ENCODE measurements around the gene IL16. TPM values are rescaled to one million over a fixed set of nuclear protein-coding genes. Genes with fewer than 3 reads are reported as not detected.
A peak's percentile ranks its signal among the peaks of the same experiment; 100 is the strongest.

Gene IL16
- total RNA-seq, 1 experiment from 2014 or later = 1.8 TPM

DNA sequence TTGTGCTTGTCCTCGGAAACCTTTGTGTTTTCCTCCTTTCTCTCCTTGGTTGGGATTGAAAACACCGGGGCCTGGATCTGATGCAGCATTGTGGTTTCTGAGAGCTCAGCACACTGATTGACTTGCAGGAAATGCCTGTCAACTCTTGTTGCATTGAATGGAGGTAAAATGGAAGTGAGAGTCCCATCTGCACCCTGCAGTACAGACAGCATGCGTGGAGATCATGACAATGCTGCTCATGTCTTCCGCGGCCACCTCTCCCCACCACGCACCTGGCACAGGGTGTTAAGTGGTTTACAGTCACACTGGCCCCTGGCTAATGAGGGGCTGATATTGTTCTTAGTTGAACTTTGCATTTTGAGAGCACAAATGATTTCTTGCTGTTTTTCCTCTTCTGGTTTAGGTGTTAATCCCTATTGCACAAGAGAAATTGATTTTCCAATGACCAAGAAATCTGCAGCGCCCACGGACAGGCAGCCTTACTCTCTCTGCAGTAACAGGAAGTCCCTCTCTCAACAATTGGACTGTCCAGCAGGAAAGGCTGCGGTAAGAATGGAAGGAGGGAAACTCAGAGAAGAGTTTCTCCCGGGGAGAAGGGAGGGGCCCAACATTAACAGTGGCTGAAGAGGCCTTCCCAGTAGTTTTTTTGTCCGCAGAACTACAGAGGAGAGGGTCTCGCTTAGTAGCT, 68.7 kb downstream of the IL16 start:
- Histone ChIP-seq H3K4me3 (ENCODE audit: low read depth, low read length, poor library complexity, severe bottlenecking) (no peak overlapping the region), H3K27ac (ENCODE audit: low read depth, low read length, poor library complexity, severe bottlenecking) (no peak overlapping the region), H3K4me1 (ENCODE audit: insufficient read depth, low read length, poor library complexity, severe bottlenecking) (no peaks in the 10 kb centered on the region), H3K9me3 (ENCODE audit: low read depth, low read length, poor library complexity, severe bottlenecking) (no peaks in the 10 kb centered on the region), H3K36me3 (ENCODE audit: insufficient read depth, low read length, poor library complexity, severe bottlenecking) (no peaks in the 10 kb centered on the region), H3K27me3 (replicated peaks; ENCODE audit: insufficient read depth, low read depth, low read length, poor library complexity) (peaks cover 3% of the 10 kb centered on the region)
- intact Hi-C loops (cut with micrococcal nuclease; ENCODE audit: unreplicated experiment) = loop anchor here (5.0 kb wide), 2 partner anchors 273 to 808 kb away; no protein-coding TSS in a partner anchor
- BruUV-seq (replicated peaks) = no TSS peak
- TF ChIP-seq EZH2 (IDR thresholded peaks at IDR 0.05; ENCODE audit: borderline replicate concordance, low read depth, low read length, poor library complexity, severe bottlenecking) (no peak), CTCF (conservative IDR thresholded peaks at IDR 0.05; ENCODE audit: low read depth, low read length) (no peak)
- DNase-seq (ENCODE audit: low spot score) = no peak
- POLR2A ChIA-PET (ENCODE audit: low non-redundant PET) = interaction anchor here (0.5 kb wide), 1 partner anchor 148 kb away, joined by 5 read pairs; no protein-coding TSS in a partner anchor
- CTCF ChIA-PET = interaction anchor here (0.5 to 3.9 kb wide), 19 partner anchors 9 to 809 kb away, joined by 3 to 75 read pairs (median 5); partner anchors contain the start of gene STARD5

- H3K36me3 ChIP-seq (ENCODE audit: insufficient read depth, low read length, poor library complexity, severe bottlenecking) = no peaks in the 10 kb centered on the region
- ChIA-PET CTCF (interaction anchor here (0.5 to 3.9 kb wide), 28 partner anchors 9 to 810 kb away, joined by 3 to 75 read pairs (median 4); partner anchors contain the start of gene STARD5), POLR2A (ENCODE audit: low non-redundant PET) (interaction anchor here (0.5 kb wide), 1 partner anchor 149 kb away, joined by 5 read pairs; no protein-coding TSS in a partner anchor)
- BruUV-seq (replicated peaks) = no TSS peak
- H3K9me3 ChIP-seq (ENCODE audit: low read depth, low read length, poor library complexity, severe bottlenecking) = no peaks in the 10 kb centered on the region
- no peaks in the 10 kb centered on the region for H3K4me1 ChIP-seq (ENCODE audit: insufficient read depth, low read length, poor library complexity, severe bottlenecking)
- TF ChIP-seq CTCF (conservative IDR thresholded peaks at IDR 0.05; ENCODE audit: low read depth, low read length) (peak; percentile 94), EZH2 (IDR thresholded peaks at IDR 0.05; ENCODE audit: borderline replicate concordance, low read depth, low read length, poor library complexity, severe bottlenecking) (no peak)
- intact Hi-C loops (cut with micrococcal nuclease; ENCODE audit: unreplicated experiment) = loop anchor here (1.0 to 5.0 kb wide), 5 partner anchors 111 to 809 kb away; no protein-coding TSS in a partner anchor
- no peak overlapping the region for H3K27ac ChIP-seq (ENCODE audit: low read depth, low read length, poor library complexity, severe bottlenecking)
- H3K27me3 ChIP-seq (replicated peaks; ENCODE audit: insufficient read depth, low read depth, low read length, poor library complexity) = no peaks in the 10 kb centered on the region
- DNase-seq (ENCODE audit: low spot score) = peak; percentile 88
- peak overlapping the region; percentile 18 for H3K4me3 ChIP-seq (ENCODE audit: low read depth, low read length, poor library complexity, severe bottlenecking)
Observed at GRCh38 chr15:81265944-81266775, 69.5 kb downstream of the IL16 start.

GRCh38 chr15:81268340-81268739, 71.7 kb downstream of the IL16 start:
- Histone ChIP-seq H3K9me3 (ENCODE audit: low read depth, low read length, poor library complexity, severe bottlenecking) (no peaks in the 10 kb centered on the region), H3K4me3 (ENCODE audit: low read depth, low read length, poor library complexity, severe bottlenecking) (no peak overlapping the region), H3K27me3 (replicated peaks; ENCODE audit: insufficient read depth, low read depth, low read length, poor library complexity) (no peaks in the 10 kb centered on the region), H3K4me1 (ENCODE audit: insufficient read depth, low read length, poor library complexity, severe bottlenecking) (no peaks in the 10 kb centered on the region), H3K27ac (ENCODE audit: low read depth, low read length, poor library complexity, severe bottlenecking) (no peak overlapping the region), H3K36me3 (ENCODE audit: insufficient read depth, low read length, poor library complexity, severe bottlenecking) (no peaks in the 10 kb centered on the region)
- DNase-seq (ENCODE audit: low spot score) = no peak
- BruUV-seq (replicated peaks) = no TSS peak
- no peak for TF ChIP-seq EZH2 (IDR thresholded peaks at IDR 0.05; ENCODE audit: borderline replicate concordance, low read depth, low read length, poor library complexity, severe bottlenecking)
- TF ChIP-seq CTCF (conservative IDR thresholded peaks at IDR 0.05; ENCODE audit: low read depth, low read length) = no peak
- ChIA-PET POLR2A (ENCODE audit: low non-redundant PET) (no interaction called here), CTCF (interaction anchor here (1.1 to 3.9 kb wide), 2 partner anchors 51 to 112 kb away, joined by 3 to 75 read pairs; no protein-coding TSS in a partner anchor)
- intact Hi-C loops (cut with micrococcal nuclease; ENCODE audit: unreplicated experiment) = loop anchor here (5.0 kb wide), 2 partner anchors 276 to 811 kb away; no protein-coding TSS in a partner anchor
